ENCODE data around the gene EPHB3. TPM values are rescaled to one million over a fixed set of nuclear protein-coding genes. Genes with fewer than 3 reads are reported as not detected.

Gene EPHB3
- total and polyA plus RNA-seq, 4 donors, result 3.1 to 20.5 (median 7.7) TPM

GRCh38 chr3:184568924-184569829 lies 7.6 kb downstream of the EPHB3 start:
- no peaks in the 10 kb centered on the region for H3K9me3 ChIP-seq (ENCODE audit: control insufficient read depth in 4 of 4, insufficient read depth in 3 of 4, low read length in 3 of 4)
- WGBS, 2 donors, result 7 to 8% methylated on average over 68 of the region's 68 CpGs
- H3K4me3 ChIP-seq, result peak overlapping the region; percentile 34
- TF ChIP-seq, protein P1, sequence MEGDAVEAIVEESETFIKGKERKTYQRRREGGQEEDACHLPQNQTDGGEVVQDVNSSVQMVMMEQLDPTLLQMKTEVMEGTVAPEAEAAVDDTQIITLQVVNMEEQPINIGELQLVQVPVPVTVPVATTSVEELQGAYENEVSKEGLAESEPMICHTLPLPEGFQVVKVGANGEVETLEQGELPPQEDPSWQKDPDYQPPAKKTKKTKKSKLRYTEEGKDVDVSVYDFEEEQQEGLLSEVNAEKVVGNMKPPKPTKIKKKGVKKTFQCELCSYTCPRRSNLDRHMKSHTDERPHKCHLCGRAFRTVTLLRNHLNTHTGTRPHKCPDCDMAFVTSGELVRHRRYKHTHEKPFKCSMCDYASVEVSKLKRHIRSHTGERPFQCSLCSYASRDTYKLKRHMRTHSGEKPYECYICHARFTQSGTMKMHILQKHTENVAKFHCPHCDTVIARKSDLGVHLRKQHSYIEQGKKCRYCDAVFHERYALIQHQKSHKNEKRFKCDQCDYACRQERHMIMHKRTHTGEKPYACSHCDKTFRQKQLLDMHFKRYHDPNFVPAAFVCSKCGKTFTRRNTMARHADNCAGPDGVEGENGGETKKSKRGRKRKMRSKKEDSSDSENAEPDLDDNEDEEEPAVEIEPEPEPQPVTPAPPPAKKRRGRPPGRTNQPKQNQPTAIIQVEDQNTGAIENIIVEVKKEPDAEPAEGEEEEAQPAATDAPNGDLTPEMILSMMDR (IDR thresholded peaks at IDR 0.05; ENCODE audit: control extremely low read depth, extremely low read depth), result no peak
- H3K9ac ChIP-seq (ENCODE audit: insufficient read depth in 1 of 2, low read length in 2 of 2), result peak overlapping the region in 1 of 2 donors; percentile 25
- ATAC-seq (ENCODE audit: insufficient read depth, low FRiP score), result peak; percentile 44
- peaks cover 0 to 17% (median 7%) of the 10 kb centered on the region in 4 donors for H3K36me3 ChIP-seq (ENCODE audit: control insufficient read depth in 4 of 4, insufficient read depth in 4 of 4, low read length in 4 of 4)
- peaks cover 0 to 61% (median 33%) of the 10 kb centered on the region in 5 donors for H3K4me1 ChIP-seq (ENCODE audit: control insufficient read depth in 5 of 5, insufficient read depth in 5 of 5, low read length in 5 of 5)
- peak overlapping the region in 1 of 2 donors; percentile 58 for H3K27ac ChIP-seq (ENCODE audit: low read depth in 1 of 2, low read length in 1 of 2)
- DNase-seq, result peak; percentile 98 to 100 (median 100)
- no peaks in the 10 kb centered on the region for H3K27me3 ChIP-seq (ENCODE audit: control insufficient read depth in 3 of 3, insufficient read depth in 3 of 3, low read length in 2 of 3)

DNA sequence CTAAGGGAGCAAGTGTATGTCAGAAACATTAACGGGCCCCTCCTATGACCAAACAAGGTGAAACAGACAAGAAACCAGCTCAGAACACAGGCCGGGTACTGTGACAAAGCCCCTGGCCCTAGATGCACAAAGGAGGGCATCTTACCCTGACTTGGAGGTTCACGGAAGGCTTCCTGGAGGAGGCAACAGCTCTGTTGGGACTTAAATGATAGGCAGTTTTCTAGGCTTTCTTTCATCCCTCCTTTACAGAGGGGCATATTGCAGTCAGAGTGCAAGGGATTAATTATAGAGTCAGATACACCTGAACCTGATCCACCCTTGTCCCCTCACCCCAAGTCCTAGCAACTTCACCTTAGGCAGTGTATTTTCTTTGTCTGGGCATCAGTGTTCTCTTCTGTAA lies 8.4 kb downstream of the EPHB3 start:
- TF ChIP-seq, protein P1 (IDR thresholded peaks at IDR 0.05; ENCODE audit: control extremely low read depth, extremely low read depth), result no peak
- Histone ChIP-seq H3K4me3 (no peak overlapping the region), H3K27ac (ENCODE audit: low read depth in 1 of 2, low read length in 1 of 2) (no peak overlapping the region), H3K27me3 (ENCODE audit: control insufficient read depth in 3 of 3, insufficient read depth in 3 of 3, low read length in 2 of 3) (no peaks in the 10 kb centered on the region), H3K4me1 (ENCODE audit: control insufficient read depth in 5 of 5, insufficient read depth in 5 of 5, low read length in 5 of 5) (peaks cover 0 to 61% (median 35%) of the 10 kb centered on the region in 5 donors), H3K9ac (ENCODE audit: insufficient read depth in 1 of 2, low read length in 2 of 2) (peak overlapping the region in 1 of 2 donors; percentile 25), H3K9me3 (ENCODE audit: control insufficient read depth in 4 of 4, insufficient read depth in 3 of 4, low read length in 3 of 4) (no peaks in the 10 kb centered on the region), H3K36me3 (ENCODE audit: control insufficient read depth in 4 of 4, insufficient read depth in 4 of 4, low read length in 4 of 4) (peaks cover 0 to 17% (median 8%) of the 10 kb centered on the region in 4 donors)
- no peak for DNase-seq
- WGBS, 2 donors, result 80 to 87% methylated on average over 3 of the region's 3 CpGs
- ATAC-seq (ENCODE audit: insufficient read depth, low FRiP score), result no peak

DNA sequence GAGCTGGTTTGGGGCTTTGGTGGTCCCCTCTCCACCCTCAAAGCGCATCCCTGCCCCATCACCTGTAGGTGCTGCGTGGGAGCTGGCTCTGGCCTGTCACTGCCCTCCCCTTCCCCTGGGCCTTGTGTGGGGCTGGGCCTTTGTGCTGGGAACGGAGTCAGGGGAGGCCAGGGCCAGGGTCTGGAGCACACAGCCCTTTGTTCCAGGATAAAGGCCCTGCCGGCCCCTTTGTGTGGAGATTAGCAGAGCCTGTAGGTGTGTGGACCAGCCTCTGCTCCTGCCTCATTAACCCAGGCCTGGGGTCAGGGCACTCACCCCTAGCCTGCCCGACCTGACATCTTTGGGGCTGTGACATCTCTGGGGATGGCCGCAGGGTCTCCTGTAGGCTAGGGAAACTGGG lies 8.9 kb downstream of the EPHB3 start:
- Histone ChIP-seq H3K36me3 (ENCODE audit: control insufficient read depth in 4 of 4, insufficient read depth in 4 of 4, low read length in 4 of 4) (peaks cover 0 to 19% (median 9%) of the 10 kb centered on the region in 4 donors), H3K4me1 (ENCODE audit: control insufficient read depth in 5 of 5, insufficient read depth in 5 of 5, low read length in 5 of 5) (peaks cover 0 to 60% (median 33%) of the 10 kb centered on the region in 5 donors), H3K27ac (ENCODE audit: low read depth in 1 of 2, low read length in 1 of 2) (no peak overlapping the region), H3K9me3 (ENCODE audit: control insufficient read depth in 4 of 4, insufficient read depth in 3 of 4, low read length in 3 of 4) (no peaks in the 10 kb centered on the region), H3K27me3 (ENCODE audit: control insufficient read depth in 3 of 3, insufficient read depth in 3 of 3, low read length in 2 of 3) (no peaks in the 10 kb centered on the region), H3K4me3 (no peak overlapping the region), H3K9ac (ENCODE audit: insufficient read depth in 1 of 2, low read length in 2 of 2) (no peak overlapping the region)
- 93% methylated on average over 6 of the region's 6 CpGs for WGBS, 2 donors
- TF ChIP-seq, protein P1 (IDR thresholded peaks at IDR 0.05; ENCODE audit: control extremely low read depth, extremely low read depth), result no peak
- ATAC-seq (ENCODE audit: insufficient read depth, low FRiP score) (no peak), DNase-seq (no peak)
